ENCODE measurements around the gene CNNM2.
"Not testable (repeated sequence)": the region's sequence is repeated elsewhere in the genome, so short reads cannot be mapped to it uniquely, and the experiment has no call there.

The CNNM2 gene

DNA sequence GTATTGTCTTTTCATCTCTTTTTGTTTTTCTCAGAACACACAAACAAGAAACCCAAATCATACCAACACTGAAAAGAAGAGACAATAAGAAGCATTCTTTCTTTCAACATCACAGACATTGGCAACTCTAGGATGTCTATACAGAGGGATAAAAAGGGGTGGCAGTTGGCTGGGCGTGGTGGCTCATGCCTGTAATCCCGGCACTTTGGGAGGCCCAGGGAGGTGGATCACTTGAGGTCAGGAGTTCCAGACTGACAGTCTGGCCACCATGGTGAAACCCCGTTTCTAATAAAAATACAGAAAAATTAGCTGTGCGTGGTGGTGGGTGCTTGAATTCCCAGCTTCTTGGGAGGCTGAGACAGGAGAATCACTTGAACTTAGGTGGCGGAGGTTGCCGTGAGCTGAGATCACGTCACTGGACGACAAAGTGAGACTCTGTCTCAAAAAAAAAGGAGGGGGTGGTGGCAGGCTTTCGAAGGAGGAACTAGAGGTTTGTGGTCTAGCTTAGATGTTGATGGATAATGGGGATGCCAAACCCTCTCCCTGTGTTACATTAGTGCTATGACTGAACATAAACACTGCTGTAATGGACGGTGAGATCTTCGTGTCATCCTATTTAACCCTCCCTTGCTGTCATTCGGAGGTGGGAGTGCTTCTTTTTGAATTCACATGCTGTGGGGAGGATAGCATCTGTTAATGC is 9.4 kb downstream of the CNNM2 start:
- DNase-seq: peak; percentile 40

DNA sequence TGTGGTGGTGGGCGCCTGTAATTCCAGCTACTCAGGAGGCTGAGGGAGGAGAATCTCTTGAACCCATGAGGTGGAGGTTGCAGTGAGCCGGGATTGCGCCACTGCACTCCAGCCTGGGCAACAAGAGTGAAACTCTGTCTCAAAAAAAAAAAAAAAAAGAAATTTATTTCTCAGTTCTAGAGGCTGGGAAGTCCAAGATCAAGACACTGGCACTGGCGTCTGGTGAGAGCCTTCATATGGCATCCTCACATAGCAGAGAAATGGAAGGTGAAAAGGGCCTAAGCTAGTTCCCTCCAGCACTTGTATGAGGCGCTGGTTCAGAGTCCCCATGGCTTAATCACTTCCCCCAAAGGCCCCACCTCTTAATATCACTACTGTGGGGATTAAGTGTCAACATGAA is 10.3 kb downstream of the CNNM2 start:
- DNase-seq: not testable (repeated sequence)

DNA sequence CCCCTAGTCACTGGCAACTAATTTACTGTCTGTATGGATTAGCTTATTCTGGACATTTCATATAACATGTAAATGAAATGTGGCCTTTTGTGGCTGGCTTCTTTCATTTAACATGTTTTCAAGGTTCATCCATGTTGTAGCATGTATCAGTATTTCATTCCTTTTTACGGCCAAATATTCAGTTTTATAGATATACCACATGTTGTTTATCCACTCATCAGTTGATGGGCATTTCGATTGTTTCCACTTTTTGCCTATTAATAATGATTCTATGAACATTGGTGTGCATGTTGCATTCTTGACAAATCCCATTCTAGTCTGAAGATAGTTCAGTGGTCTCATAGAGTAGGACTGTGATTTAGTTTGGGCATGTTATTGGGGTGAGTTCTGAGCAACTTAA is 12.6 kb downstream of the CNNM2 start:
- DNase-seq: no peak

DNA sequence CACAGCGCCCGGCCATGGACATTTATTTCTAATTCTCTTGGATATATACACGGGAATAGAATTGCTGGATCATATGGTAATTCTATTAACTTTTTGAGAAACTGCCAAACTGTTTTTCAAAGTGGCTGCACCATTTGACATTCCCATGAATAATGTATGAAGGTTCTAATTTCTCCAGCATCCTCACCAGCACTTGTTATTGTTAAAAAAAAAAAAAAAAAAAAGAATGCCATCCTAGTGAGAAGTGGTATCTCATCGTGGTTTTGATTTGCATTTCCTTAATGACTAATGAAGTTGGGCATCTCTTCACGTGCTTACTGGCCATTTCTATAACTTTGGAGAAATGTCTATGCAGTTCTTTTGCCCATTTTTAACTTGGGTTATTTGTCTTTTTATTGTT is 13.5 kb downstream of the CNNM2 start:
- DNase-seq: no peak

DNA sequence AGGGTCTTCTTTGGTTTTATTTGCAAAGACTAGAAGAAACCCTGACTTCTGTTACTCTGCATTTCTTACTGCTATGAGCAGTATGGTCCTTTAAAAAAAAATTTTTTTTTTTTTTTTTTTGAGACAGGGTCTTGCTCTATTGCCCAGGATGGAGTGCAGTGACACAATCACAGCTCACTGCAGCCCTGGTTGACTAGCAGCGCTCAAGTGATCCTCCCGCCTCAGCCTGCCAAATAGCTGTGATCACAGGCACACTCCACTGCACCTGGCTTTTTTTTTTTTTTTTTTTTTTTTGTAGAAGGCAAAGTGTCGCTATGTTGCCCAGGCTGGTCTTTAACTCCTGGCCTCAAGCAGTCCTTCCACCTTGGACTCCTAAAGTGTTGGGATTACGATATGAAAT is 17.4 kb downstream of the CNNM2 start:
- no peak for DNase-seq

DNA sequence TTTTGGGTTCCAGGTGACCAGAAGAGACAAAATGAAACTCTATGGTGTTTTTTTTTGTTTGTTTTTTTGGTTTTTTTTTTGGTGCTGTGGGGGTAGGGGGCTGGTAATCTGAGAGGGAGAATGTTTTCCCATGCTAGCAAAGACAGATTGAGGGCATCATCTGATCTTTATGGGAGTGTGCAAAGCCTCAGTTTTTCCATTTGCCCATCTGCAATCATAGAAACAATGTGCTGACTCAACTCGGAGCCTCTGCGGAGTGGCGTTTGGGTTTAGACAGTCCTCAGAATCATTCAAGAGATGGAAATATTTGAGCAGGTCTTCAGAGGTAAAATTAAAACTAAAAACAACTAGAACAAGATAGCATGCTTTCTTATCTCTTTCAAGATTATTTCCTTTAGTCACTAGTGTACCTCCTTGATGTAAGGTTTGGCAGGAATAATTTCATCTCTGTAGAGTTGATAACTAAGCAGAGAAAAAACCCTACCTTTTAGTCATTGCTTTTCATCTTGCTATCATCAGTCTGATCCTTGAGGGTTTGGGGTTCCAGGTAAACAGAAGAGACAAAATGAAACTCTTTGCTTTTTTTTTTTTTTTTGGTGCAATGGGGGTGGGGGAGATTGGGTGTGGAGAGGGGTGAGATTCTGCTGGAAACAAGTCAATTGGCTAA is 18.0 kb downstream of the CNNM2 start:
- no peak for DNase-seq

DNA sequence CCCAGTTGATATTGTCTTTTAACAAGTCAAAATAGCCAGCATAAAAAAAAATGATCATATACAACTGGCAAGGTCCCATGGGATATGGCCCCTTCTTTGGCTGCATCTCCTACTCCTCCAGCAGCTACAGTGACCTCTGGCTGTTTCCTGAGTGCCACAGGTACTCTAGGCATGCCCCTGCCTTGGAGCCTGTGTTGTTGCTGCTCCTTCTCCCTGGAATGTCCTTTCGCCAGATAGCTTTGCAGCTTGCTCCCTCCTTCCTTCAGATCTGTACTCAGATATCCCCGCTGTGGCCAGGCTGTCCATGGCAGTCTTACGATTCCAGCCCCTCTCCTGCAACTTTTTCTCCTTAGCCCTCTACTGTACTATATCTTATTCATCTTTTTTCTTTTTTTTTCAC is 23.3 kb downstream of the CNNM2 start:
- DNase-seq: no peak

DNA sequence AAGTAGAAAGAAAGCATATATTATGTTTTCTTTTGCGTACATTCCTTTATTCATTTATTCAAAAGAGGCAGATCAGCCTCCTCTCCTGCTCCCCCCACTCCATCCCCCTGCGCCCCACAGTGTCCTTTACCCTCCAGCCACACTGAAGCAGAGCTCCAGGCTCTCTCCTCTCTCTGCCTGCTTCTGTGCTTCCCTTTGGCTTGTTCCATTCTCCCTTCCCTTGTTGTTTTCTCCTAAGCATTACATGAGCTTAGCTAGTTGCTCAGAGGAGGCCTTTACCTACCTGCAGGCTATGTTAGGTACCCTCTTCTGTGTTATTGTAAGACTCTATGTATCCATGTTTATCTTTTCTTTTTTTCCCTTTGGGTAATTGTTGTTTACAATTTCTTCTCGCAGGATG is 27.4 kb downstream of the CNNM2 start:
- no peak for DNase-seq

DNA sequence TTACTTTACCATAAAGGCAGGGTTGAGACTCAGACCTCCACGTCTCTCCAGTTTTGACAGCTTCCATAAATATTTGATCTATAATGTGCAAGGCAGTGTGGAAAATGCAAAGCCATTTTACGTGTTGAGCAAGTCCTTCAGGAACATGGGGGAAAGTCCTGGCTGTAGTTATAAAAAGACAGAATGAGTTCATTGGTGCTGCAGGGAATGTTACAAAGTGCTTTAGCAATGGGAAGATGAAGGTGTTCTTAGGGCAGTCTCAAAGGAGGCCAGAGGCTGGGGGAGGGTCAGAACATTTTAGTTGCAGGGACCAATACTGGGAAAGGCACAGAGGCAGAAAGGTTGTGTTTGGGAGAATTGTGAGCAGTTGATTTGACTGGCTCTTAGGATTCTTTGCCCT is 27.9 kb downstream of the CNNM2 start:
- DNase-seq: no peak

DNA sequence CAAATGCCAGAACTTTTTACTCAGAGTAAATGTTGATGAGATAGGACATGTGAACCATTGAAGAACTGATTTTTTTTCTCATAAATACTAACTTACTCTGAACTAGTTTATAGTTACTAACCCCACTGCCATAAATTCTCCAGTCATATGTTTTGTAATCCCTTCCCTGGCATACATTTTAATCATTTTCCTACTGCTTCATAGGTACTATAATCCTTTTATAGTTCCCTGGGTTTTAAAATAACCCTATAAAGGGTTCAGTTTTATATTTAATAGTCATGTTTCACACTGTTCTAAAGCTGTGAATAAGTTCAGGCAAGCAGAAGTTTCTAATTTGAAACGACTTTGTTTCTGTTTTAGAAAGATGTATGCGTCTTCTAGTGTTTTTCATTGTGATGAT is 28.9 kb downstream of the CNNM2 start:
- DNase-seq: no peak

DNA sequence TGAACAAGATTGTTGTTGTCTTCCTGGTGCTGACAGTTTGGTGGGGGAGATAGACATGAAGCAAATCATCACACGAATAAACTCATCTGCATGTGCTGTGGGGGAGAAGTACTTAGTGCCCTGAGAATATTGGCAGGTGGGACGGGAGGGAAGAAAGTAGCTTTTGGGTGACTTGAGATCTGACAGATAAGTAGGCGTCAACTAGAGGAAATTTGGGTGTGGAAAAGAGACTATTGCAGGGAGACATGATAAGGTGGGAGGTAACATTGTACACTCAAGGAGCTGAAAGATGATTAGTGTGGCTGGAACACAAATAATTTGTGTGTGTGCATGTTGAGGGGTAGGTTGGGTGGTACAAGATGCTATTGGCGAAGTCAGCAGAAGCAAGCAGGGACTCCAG is 30.1 kb downstream of the CNNM2 start:
- DNase-seq: no peak

DNA sequence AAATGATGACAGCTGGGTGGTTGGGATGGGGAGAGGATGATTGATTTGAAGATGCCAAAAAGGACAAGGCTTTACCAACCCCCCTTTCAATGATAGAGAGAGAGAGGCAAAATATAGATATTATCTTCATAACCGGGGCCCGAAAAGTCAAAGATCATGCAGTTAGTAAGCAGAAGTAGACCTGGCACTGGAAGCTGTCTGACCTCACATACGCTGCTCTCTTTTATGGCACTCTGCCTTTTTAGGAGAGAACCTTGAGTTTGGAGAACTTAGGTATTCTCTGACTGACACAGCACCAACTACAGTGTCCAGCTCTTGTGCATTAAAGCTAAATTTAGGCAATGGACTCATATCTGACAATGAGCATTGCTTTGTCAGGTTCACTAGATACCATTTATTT is 30.7 kb downstream of the CNNM2 start:
- DNase-seq: no peak

DNA sequence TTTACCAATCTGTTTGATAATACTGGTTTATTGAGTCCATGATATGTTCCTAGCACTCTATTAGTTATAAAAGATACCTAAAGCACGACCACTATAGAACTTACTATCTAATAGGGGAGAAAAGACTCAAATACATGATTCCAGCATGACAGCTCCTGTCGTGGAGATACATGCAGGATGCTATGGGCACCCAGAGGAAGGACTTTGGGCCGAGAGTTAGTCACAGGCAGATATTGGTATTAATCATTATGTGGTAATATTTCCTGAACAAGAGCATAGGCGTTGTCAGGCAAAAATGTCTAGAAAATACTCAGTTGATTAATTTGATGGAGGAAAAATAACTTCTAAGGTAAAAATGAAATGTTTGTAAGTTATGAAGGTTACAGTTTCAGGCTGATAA is 31.8 kb downstream of the CNNM2 start:
- DNase-seq: no peak

DNA sequence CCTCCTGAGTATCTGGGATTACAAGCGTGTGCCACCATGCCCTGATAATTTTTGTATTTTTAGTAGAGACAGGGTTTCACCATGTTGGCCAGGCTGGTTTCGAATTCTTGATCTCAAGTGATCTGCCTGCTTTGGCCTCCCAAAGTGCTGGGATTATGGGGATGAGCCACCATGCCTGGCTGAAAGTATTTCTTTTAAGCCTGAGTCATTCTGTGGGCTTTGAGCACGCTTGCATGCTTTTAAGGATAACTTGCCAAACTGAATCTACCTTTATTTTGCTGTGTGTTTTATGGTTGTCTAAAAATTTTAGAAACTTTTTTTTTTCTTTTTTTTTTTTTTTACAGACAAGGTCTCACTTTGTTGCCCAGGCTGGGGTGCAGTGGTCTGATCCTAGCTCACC is 33.2 kb downstream of the CNNM2 start:
- no peak for DNase-seq

DNA sequence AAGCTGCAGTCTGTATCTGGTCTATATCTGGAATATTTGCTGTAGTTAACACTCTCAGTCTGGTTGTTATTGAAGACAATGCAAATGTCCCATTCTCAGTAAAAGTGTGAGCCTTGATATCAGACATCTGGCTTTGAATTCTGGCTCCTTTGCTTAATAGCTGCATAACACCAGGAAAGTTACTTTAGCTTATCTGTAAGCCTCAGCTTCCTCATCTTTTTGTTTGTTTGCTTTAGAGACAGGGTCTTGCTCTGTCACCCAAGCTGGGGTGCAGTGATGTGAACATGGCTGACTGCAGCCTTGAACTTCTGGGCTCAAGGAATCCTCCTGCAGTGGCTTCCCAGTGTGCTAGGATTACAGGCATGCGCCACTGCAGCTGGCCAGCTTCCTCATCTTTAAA is 41.3 kb downstream of the CNNM2 start:
- no peak for DNase-seq

DNA sequence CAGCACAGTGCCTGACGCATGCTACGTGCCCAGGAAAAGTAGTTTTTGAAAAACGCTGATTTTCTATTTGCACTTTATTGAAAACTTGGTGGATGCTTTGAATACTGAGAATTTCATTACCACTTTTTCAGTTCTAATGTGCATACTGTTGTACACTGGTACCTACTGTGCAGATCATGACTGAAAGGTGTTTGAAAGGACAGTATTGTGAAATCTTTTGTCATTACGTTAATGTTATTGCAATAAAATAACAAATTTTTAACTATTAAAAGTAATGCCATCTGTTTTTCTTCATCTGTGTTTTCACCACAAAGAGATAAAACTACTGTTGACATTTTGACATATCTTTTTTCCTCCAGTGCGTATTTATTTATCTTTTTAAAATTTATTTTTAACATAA is 42.1 kb downstream of the CNNM2 start:
- DNase-seq: no peak

DNA sequence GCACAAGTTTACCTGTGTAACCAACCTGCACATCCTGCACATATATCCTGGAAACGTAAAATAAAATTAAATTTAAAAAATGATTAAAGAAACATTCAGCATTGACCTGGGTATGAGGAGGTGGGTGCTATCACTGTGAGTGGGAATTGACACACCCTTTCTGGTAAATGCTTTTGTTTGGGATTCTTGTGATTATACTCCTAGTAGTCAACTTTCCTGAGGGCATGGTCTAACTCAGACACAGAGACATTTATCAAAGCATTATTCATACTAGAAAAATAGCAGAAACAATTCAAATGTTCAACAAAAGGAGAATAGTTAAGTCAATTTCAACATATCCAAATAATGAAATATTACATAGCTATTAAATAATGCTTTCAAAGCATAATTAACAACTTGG is 44.2 kb downstream of the CNNM2 start:
- DNase-seq: no peak

DNA sequence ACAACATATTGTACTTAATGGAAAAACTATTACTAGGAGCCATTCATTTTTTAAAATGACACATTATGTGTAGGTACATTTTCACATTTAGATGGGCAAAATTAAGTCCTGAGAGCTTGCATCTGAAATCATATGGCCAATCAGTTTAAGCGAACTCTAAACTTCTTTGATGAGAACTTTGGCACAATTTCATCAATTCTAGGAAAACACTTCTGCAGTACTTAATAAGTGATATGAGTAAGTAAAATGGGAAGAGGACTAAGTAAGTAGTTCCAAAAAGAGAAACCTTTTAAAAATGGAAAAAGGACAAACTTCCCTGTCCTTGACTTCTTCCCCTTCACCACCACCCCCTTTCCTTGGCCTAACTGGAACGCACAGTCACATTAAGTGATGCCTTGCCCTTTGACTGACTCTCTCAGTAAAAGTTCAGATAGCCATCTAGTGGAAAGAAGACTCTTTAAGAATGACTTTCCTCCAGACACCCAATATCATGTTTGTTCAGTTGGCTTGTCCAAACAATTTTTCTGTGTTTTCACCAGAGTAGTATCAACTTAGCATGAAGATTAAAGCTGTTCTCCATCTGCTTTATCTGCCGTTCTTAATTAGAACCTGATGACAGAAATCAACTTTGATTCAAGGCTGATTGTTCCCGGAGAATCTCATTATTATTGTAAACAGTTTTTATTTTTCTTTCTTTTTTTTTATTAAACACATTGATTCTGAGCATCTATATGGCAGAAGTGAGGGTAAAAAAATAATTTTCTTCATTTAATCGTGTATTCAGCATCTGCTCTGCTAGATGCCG is 45.1 kb downstream of the CNNM2 start:
- DNase-seq: no peak

DNA sequence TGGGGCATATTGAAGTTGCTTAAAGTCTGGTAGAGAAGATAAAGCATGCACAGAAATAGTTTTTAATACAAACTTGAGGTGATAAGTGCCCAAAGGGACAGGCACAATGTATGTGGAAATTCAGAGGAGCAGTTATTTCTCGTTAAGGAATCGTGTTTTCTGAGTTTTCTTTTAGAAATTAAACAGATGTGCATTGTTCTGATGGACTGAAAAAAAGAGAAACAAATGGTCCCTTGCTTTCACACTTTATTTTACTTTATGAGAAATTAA is 45.6 kb downstream of the CNNM2 start:
- no peak for DNase-seq

DNA sequence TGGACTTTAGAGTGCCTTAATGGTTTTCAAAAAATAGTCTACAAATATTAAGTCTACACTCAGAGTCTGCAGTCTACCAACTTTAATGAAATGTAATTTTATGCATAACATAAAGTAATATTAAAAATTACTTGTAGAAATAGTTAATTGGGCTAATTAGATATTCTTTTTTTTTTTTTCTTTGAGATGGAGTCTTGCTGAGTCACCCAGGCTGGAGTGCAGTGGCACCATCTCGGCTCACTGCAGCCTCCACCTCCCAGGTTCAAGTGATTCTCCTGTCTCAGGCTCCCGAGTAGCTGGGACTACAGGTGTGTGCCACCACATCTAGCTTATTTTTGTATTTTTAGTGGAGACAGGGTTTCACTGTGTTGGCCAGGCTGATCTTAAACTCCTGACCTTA is 46.0 kb downstream of the CNNM2 start:
- DNase-seq: not testable (repeated sequence)

DNA sequence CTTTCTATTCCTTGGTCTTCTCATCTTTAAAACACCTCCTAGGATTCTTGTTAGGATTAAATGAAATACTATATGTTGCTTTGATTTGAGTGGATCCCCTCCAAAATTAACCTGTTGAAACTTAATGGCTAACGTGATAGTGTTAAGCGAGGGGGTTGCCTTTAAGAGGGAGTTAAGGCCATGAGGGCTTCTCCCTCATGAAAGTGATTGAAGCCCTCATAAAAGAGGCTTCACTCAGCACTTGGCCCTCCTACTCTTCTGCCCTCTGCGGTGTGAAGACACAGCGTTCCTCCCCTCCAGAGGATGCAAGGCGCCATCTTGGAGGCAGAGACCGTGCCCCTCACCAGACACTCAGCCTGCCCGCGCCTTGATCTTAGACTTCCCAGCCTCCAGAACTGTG is 46.6 kb downstream of the CNNM2 start:
- DNase-seq: no peak

DNA sequence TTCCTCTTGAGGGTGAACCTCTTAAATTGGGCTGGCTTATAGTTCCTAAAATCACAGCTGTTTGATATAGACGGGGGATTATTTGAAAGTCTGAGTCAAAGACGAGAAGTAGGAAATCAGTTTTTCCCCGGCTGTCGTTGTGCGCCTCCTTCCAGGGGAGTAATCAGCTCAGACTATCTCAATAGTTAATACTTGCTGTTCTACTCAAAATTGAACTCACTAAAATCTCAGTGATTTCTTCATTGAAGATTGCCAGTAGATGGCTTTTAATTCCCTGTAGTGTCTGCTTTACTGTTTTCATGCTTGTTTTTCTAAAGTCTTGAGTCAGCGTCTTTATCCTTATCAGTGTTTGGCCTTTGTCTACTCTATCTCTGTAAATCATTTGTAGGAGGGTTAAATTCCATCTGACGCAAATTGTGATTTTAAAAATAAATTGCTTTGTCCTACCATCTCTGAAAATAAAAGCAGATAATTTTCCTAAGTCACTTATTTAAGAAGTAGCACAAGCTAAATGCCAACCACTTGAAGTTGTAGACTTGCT is 47.3 kb downstream of the CNNM2 start:
- DNase-seq: no peak

DNA sequence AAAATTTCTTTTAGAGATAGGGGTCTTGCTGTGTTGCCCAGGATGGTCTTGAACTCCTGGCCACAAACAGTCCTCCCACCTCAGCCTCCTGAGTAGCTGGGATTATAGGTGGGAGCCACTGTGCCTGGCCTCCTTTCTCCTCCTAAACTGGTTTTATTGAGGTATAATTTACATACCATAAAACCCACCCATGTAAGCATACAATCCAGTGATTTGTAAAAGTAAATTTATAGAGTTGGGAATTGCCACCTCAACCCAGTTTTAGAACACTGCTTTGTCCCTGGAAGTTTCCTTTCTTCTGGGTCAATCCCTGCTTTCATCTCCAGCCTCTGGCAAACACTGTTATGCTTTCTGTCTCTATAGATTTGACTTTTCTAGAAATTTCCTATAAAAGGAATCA is 49.0 kb downstream of the CNNM2 start:
- no peak for DNase-seq
